IMR-90 (cell line): Measurements from ENCODE around the gene TERB1. TPM values are rescaled to one million over a fixed set of nuclear protein-coding genes. Genes with fewer than 3 reads are reported as not detected.

Experiments used
- ATAC-seq: fragments of 200-7000 bp; cut with Tn5 transposase; 2 replicates; pipeline ENCODE4 v1.9.1; 2020; ENCODE audit warnings: low read depth, mild to moderate bottlenecking, moderate library complexity
- BruUV-seq: library from RNA; stranded (reverse); fragments of 400-500 nt; replicated peaks from 2 replicates; lab custom pipeline; 2021; lab: Mats Ljungman, UMichigan
- CTCF ChIA-PET: fragments of 300-600 bp; formaldehyde crosslinking; extraction: SDS; loops from one replicate; lab custom pipeline; 2021; ENCODE audit warnings: antibody characterized with exemption; lab: Yijun Ruan, JAX
- POLR2A ChIA-PET: fragments of 300-600 bp; sonication (Branson Sonifier 250); formaldehyde crosslinking; loops from one replicate; lab custom pipeline; 2022; ENCODE audit warnings: antibody characterized with exemption; ENCODE audit not compliant: unreplicated experiment; lab: Charles Lee
- DNase-seq: peaks from one replicate; pipeline ENCODE4 v3.0.0; 2013
- H2AFZ ChIP-seq: replicated peaks from 2 replicates; pipeline ENCODE3; 2013; ENCODE audit warnings: low read length, mild to moderate bottlenecking; ENCODE audit not compliant: poor library complexity
- H2AK5ac ChIP-seq: 2 replicates; pipeline ENCODE4 v1.6.1; 2013; ENCODE audit warnings: low read depth, low read length, inconsistent platforms
- H2AK9ac ChIP-seq: replicated peaks from 2 replicates; pipeline ENCODE3; 2013; ENCODE audit warnings: mild to moderate bottlenecking, low read depth, low read length, moderate library complexity; ENCODE audit not compliant: poor library complexity
- H2BK120ac ChIP-seq: 2 replicates; pipeline ENCODE4 v1.6.1; 2013; ENCODE audit warnings: low read depth, low read length, inconsistent platforms
- H2BK15ac ChIP-seq: 3 replicates; pipeline ENCODE4 v1.6.1; 2013; ENCODE audit warnings: low read depth, low read length, inconsistent platforms
- H2BK20ac ChIP-seq: 2 replicates; pipeline ENCODE4 v1.6.1; 2013; ENCODE audit warnings: low read depth, mild to moderate bottlenecking, inconsistent platforms, low read length, moderate library complexity
- H2BK5ac ChIP-seq: 2 replicates; pipeline ENCODE4 v1.6.1; 2013; ENCODE audit warnings: mild to moderate bottlenecking, low read depth, low read length, inconsistent platforms; ENCODE audit not compliant: poor library complexity, severe bottlenecking
- H3K14ac ChIP-seq: replicated peaks from 2 replicates; pipeline ENCODE4 v1.6.1; 2013; ENCODE audit warnings: low read depth, low read length, inconsistent platforms
- H3K18ac ChIP-seq: 2 replicates; pipeline ENCODE4 v1.6.1; 2013; ENCODE audit warnings: low read depth, low read length, control low read depth
- H3K23ac ChIP-seq: 2 replicates; pipeline ENCODE4 v1.6.1; 2013; ENCODE audit warnings: low read depth, low read length, inconsistent platforms
- H3K27ac ChIP-seq: 2 replicates; pipeline ENCODE4 v1.5.1; 2013; ENCODE audit warnings: mild to moderate bottlenecking, control low read depth, low read length; ENCODE audit not compliant: insufficient read depth
- H3K27me3 ChIP-seq: 2 replicates; pipeline ENCODE4 v1.6.1; 2013; ENCODE audit warnings: low read length; ENCODE audit not compliant: control insufficient read depth, insufficient read depth
- H3K36me3 ChIP-seq: 2 replicates; pipeline ENCODE4 v1.6.1; 2013; ENCODE audit warnings: low read length, mixed read lengths; ENCODE audit not compliant: control insufficient read depth, insufficient read depth
- H3K4ac ChIP-seq: 2 replicates; pipeline ENCODE4 v1.6.1; 2013; ENCODE audit warnings: low read depth, low read length, inconsistent platforms
- H3K4me1 ChIP-seq: 2 replicates; pipeline ENCODE4 v1.6.1; 2013; ENCODE audit warnings: low read length, mixed read lengths; ENCODE audit not compliant: control insufficient read depth, insufficient read depth
- H3K4me2 ChIP-seq: 2 replicates; pipeline ENCODE4 v1.6.1; 2013; ENCODE audit warnings: low read depth, mild to moderate bottlenecking, control low read depth, low read length, moderate library complexity
- H3K4me3 ChIP-seq: 2 replicates; pipeline ENCODE4 v1.5.1; 2013; ENCODE audit warnings: low read depth, mild to moderate bottlenecking, control low read depth, low read length, moderate library complexity; ENCODE audit not compliant: insufficient read depth
- H3K56ac ChIP-seq: 2 replicates; pipeline ENCODE4 v1.6.1; 2013; ENCODE audit warnings: low read length, inconsistent platforms; ENCODE audit not compliant: insufficient read depth; ENCODE audit errors: extremely low read depth
- H3K79me1 ChIP-seq, 2 experiments: 2 replicates each; pipeline ENCODE4 v1.6.1; 2013; ENCODE audit warnings: low read length in 2 of 2, inconsistent platforms in 1 of 2, low read depth in 1 of 2
- H3K9ac ChIP-seq: 2 replicates; pipeline ENCODE4 v1.6.1; 2013; ENCODE audit warnings: low read depth, low read length, control low read depth
- H3K9me1 ChIP-seq: 2 replicates; pipeline ENCODE4 v1.6.1; 2013; ENCODE audit warnings: low read length, inconsistent platforms; ENCODE audit not compliant: insufficient read depth
- H3K9me3 ChIP-seq: 2 replicates; pipeline ENCODE4 v1.6.1; 2013; ENCODE audit warnings: low read length; ENCODE audit not compliant: control insufficient read depth, insufficient read depth
- H4K20me1 ChIP-seq: 2 replicates; pipeline ENCODE4 v1.6.1; 2013; ENCODE audit warnings: low read length, inconsistent platforms; ENCODE audit not compliant: insufficient read depth
- H4K5ac ChIP-seq: 2 replicates; pipeline ENCODE4 v1.6.1; 2013; ENCODE audit warnings: mild to moderate bottlenecking, low read depth, low read length, control low read depth
- H4K8ac ChIP-seq, 2 experiments: 2 replicates each; pipeline ENCODE4 v1.6.1; 2013; ENCODE audit warnings: low read depth in 2 of 2, low read length in 2 of 2, control low read depth in 1 of 2, inconsistent platforms in 1 of 2
- H4K91ac ChIP-seq: 2 replicates; pipeline ENCODE4 v1.6.1; 2013; ENCODE audit warnings: low read depth, low read length, inconsistent platforms; ENCODE audit not compliant: insufficient read depth
- BHLHE40 ChIP-seq: fragments of 150-350 bp; IDR thresholded peaks from 2 replicates; pipeline ENCODE4 v1.6.1; 2016; ENCODE audit warnings: mild to moderate bottlenecking, low read depth, low read length
- CEBPB ChIP-seq: IDR thresholded peaks from 2 replicates; pipeline ENCODE4 v1.6.1; 2012; ENCODE audit warnings: low read depth, low read length, improper control_type of control experiment
- CHD1 ChIP-seq: IDR thresholded peaks from 2 replicates; pipeline ENCODE4 v1.6.1; 2012; ENCODE audit warnings: low read depth, low read length, improper control_type of control experiment
- ELK1 ChIP-seq: fragments of 150-350 bp; IDR thresholded peaks from 2 replicates; pipeline ENCODE4 v1.6.1; 2016; ENCODE audit warnings: low read depth, mild to moderate bottlenecking, low read length, moderate library complexity, borderline replicate concordance
- MAFK ChIP-seq: IDR thresholded peaks from 2 replicates; pipeline ENCODE4 v1.6.1; 2012; ENCODE audit warnings: low read depth, low read length, improper control_type of control experiment
- MAZ ChIP-seq: IDR thresholded peaks from 2 replicates; pipeline ENCODE4 v1.6.1; 2012; ENCODE audit warnings: low read depth, mild to moderate bottlenecking, low read length, improper control_type of control experiment, moderate library complexity, borderline replicate concordance
- MXI1 ChIP-seq: IDR thresholded peaks from 2 replicates; pipeline ENCODE4 v1.6.1; 2012; ENCODE audit warnings: low read depth, mild to moderate bottlenecking, low read length, moderate library complexity, borderline replicate concordance
- NFE2L2 ChIP-seq: fragments of 150-350 bp; IDR thresholded peaks from 2 replicates; pipeline ENCODE4 v1.6.1; 2016; ENCODE audit warnings: low read depth, mild to moderate bottlenecking, low read length
- POLR2A ChIP-seq: IDR thresholded peaks from 2 replicates; pipeline ENCODE4 v1.6.1; 2012; ENCODE audit warnings: mild to moderate bottlenecking, low read depth, low read length
- RCOR1 ChIP-seq: IDR thresholded peaks from 2 replicates; pipeline ENCODE4 v1.6.1; 2012; ENCODE audit warnings: mild to moderate bottlenecking, low read length, improper control_type of control experiment; ENCODE audit not compliant: insufficient replicate concordance
- RFX5 ChIP-seq: IDR thresholded peaks from 2 replicates; pipeline ENCODE4 v1.8.0; 2012; ENCODE audit warnings: low read depth, mild to moderate bottlenecking, low read length, moderate library complexity
- SMC3 ChIP-seq: fragments of 150-350 bp; IDR thresholded peaks from 2 replicates; pipeline ENCODE4 v1.6.1; 2016; ENCODE audit warnings: low read depth, mild to moderate bottlenecking, antibody characterized with exemption, low read length, moderate library complexity
- USF2 ChIP-seq: fragments of 150-350 bp; IDR thresholded peaks from 2 replicates; pipeline ENCODE4 v1.6.1; 2017; ENCODE audit warnings: mild to moderate bottlenecking, antibody characterized with exemption, low read length, low read depth
- whole genome bisulfite sequencing, 2 experiments: methylation state at CpG; one replicate each; pipeline versions ENCODE4 v1.1.5 to v1.1.7; 2013; ENCODE audit warnings: missing lambda C conversion rate in 2 of 2; ENCODE audit not compliant: insufficient read length in 1 of 2; ENCODE audit errors: extremely low coverage in 2 of 2; 5-methylcytosine and 5-hydroxymethylcytosine counted together
- dilution Hi-C: fragments of 300-500 bp; cut with HindIII; formaldehyde crosslinking; loops from one replicate; pipeline ENCODE4 v1.14.3; 2018; ENCODE audit warnings: low sequenced_read_pairs; ENCODE audit not compliant: unreplicated experiment
- in situ Hi-C: fragments of 300-500 bp; cut with MboI; formaldehyde crosslinking; loops from 3 replicates; pipeline ENCODE4 v1.14.3; 2019; ENCODE audit warnings: low sequenced_read_pairs, inconsistent platforms, mixed read lengths
- intact Hi-C: fragments of 100-400 bp; cut with micrococcal nuclease; formaldehyde crosslinking; loops from 2 replicates; pipeline ENCODE4 v1.10.0; 2022
- polyA plus RNA-seq, 3 experiments: library from polyadenylated mRNA; depleted of rRNA; stranded (reverse); fragments of >200 nt; gene quantifications; 2 replicates each; pipeline ENCODE4 v1.2.3, GENCODE V29; 2012; ENCODE audit warnings: low replicate concordance in 1 of 3
- total RNA-seq: library from RNA; depleted of rRNA; stranded (reverse); fragments of >200 nt; gene quantifications from 2 replicates; pipeline ENCODE4 v1.2.3, GENCODE V29; 2012

Gene TERB1
- total and polyA plus RNA-seq, 2 of the 4 experiments (the other 2 are of a cell fraction), result not detected

- Histone ChIP-seq H2BK120ac (no peak overlapping the region), H3K23ac (no peak overlapping the region), H3K56ac (no peak overlapping the region), H3K4me3 (no peak overlapping the region), H2AK5ac (no peak overlapping the region), H2AK9ac (no peak overlapping the region), H3K9me3 (no peaks in the 10 kb centered on the region), H4K20me1 (no peaks in the 10 kb centered on the region; the same call in 1 of the 2 replicates), H3K14ac (no peak overlapping the region), H3K79me1 (no peaks in the 10 kb centered on the region), H3K27me3 (no peaks in the 10 kb centered on the region), H3K9me1 (no peaks in the 10 kb centered on the region), H4K5ac (no peak overlapping the region), H3K4ac (no peak overlapping the region), H3K4me2 (no peak overlapping the region), H3K9ac (no peak overlapping the region), H2AFZ (no peak overlapping the region), H2BK15ac (no peak overlapping the region), H2BK20ac (no peak overlapping the region), H4K91ac (no peak overlapping the region), H3K36me3 (peaks cover 8% of the 10 kb centered on the region), H3K18ac (no peak overlapping the region), H2BK5ac (no peak overlapping the region), H3K27ac (no peak overlapping the region), H3K4me1 (no peaks in the 10 kb centered on the region), H4K8ac (no peak overlapping the region)
- in situ Hi-C loops (no loop called here), dilution Hi-C loops (no loop called here), intact Hi-C loops (no loop called here)
- no TSS peak for BruUV-seq
- DNase-seq (peak; percentile 55), ATAC-seq (peak; percentile 82)
- TF ChIP-seq MAFK (no peak), RFX5 (no peak), SMC3 (no peak), CEBPB (no peak), CHD1 (no peak), ELK1 (no peak), POLR2A (no peak), USF2 (no peak), BHLHE40 (no peak), NFE2L2 (no peak), MAZ (no peak), RCOR1 (no peak), MXI1 (no peak)
- POLR2A ChIA-PET, result no interaction called here
- WGBS, 2 experiments, result no CpG with 5 or more reads among the region's 2 CpGs
- CTCF ChIA-PET, result no interaction called here
Observed at GRCh38 chr16:66798161-66798560, 3.2 kb downstream of the TERB1 start.
